GM10248 (cell line): ENCODE measurements around the gene SLC3A2.
"Not testable (repeated sequence)": the region's sequence is repeated elsewhere in the genome, so short reads cannot be mapped to it uniquely, and the experiment has no call there.

Source experiments
- CTCF ChIA-PET: fragments of 300-600 bp; sonication (Branson Sonifier 250); formaldehyde crosslinking; extraction: SDS; loops from one replicate; lab custom pipeline; 2021; ENCODE audit warnings: antibody characterized with exemption; lab: Yijun Ruan, JAX
- POLR2A ChIA-PET: fragments of 350-650 bp; sonication (Branson Sonifier 250); formaldehyde crosslinking; extraction: SDS; loops from one replicate; lab custom pipeline; 2020; ENCODE audit warnings: antibody characterized with exemption; lab: Yijun Ruan, JAX
- DNase-seq: peaks from one replicate; pipeline ENCODE4 v3.0.0; 2012; ENCODE audit errors: extremely low spot score
- CTCF ChIP-seq: IDR thresholded peaks from 2 replicates; pipeline ENCODE4 v1.5.1; 2012; ENCODE audit warnings: mild to moderate bottlenecking, low read depth; ENCODE audit errors: extremely low read depth, missing control alignments, control extremely low read depth

SLC3A2 gene

GRCh38 chr11:62839050-62839945 lies 41.4 kb upstream of the SLC3A2 start, which contains the start of gene WDR74:
TSS of gene WDR74 (minus strand) at chr11:62839590. CDS start at chr11:62839570, 20 bp downstream.
- TF ChIP-seq CTCF = no peak
- POLR2A ChIA-PET = interaction anchor here (0.6 to 3.4 kb wide), 17 partner anchors 7 to 1050 kb away, joined by 3 to 236 read pairs (median 13); partner anchors contain the start of genes C11orf98, CSKMT, GNG3 and HNRNPUL2
- CTCF ChIA-PET = interaction anchor here (0.6 to 2.6 kb wide), 3 partner anchors 14 to 52 kb away, joined by 3 to 17 read pairs (median 3); partner anchors contain the start of gene TMEM179B
- peak; percentile 90 for DNase-seq

DNA sequence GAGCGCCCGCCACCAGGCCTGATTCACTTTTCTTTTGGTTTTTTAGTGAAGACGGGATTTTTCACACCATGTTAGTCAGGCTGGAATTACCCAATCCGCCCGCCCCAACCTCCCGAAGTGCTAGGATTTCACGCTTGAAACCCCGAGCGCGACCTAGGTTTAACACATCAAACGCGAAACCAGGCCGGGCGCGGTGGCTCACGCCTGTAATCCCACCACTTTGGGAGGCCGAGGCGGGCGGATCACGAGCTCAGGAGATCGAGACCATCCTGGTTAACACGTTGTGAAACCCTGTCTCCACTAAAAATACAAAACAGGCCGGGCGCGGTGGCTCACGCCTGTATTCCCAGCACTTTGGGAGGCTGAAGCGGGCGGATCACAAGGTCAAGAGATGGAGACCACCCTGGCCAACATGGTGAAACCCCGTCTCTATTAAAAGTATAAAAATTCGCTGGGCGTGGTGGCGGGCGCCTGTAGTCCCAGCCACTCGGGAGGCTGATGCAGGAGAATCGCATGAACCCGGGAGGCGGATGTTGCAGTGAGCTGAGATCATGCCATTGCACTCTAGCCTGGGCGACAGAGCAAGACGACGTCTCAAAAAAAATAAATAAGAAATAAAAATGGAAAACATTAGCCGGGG lies 39.9 kb upstream of the SLC3A2 start:
- ChIA-PET POLR2A (interaction anchor here (0.6 to 3.4 kb wide), 52 partner anchors 9 to 1094 kb away, joined by 3 to 236 read pairs (median 6); partner anchors contain the start of genes B3GAT3, C11orf98, CSKMT and EEF1G), CTCF (interaction anchor here (1.0 to 2.6 kb wide), 4 partner anchors 13 to 175 kb away, joined by 3 to 17 read pairs (median 5); partner anchors contain the start of genes CSKMT and TMEM179B)
- not testable (repeated sequence) for DNase-seq

DNA sequence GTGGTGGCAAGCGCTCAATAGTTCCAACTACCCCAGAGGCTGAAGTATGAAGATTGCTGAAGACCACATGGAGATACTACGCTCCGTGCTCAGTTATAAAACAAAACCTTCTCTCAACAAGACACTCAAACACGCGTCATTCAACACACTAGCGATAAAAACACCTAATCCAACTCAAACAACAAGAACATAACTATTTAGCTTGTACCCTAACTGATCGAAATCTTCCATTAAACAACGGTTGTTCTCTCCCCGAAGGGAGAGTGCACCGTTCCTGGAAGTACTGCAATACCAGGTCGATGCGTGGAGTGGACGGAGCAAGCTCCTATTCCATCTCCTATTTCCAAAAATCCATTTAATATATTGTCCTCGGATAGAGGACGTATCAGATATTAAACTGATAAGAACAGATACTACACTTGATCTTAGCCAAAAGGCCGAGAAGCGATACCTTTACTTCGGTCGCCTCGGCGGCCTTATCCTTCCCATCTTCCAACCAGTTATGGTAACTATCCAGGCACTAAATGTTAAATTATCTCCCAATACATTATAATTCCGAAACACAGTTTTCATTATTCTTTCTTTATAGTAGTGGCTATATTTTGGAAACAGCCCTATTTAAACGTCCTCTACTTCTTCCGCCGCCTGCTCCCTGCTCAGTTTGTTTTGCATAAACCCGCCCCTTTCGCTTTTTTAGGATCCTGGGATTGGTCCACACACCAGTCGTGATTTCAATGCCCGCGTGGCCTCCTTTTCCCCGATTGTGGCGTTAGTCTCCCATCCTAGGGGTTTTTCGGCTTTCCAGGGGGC lies 39.1 kb upstream of the SLC3A2 start:
- ChIA-PET POLR2A (interaction anchor here (0.6 to 3.4 kb wide), 49 partner anchors 9 to 1093 kb away, joined by 3 to 236 read pairs (median 6); partner anchors contain the start of genes B3GAT3, C11orf98, CSKMT and EEF1G), CTCF (interaction anchor here (1.0 to 2.6 kb wide), 3 partner anchors 13 to 176 kb away, joined by 3 to 17 read pairs (median 7); partner anchors contain the start of genes CSKMT and TMEM179B)
- peak; percentile 92 for DNase-seq
- TF ChIP-seq CTCF = no peak

DNA sequence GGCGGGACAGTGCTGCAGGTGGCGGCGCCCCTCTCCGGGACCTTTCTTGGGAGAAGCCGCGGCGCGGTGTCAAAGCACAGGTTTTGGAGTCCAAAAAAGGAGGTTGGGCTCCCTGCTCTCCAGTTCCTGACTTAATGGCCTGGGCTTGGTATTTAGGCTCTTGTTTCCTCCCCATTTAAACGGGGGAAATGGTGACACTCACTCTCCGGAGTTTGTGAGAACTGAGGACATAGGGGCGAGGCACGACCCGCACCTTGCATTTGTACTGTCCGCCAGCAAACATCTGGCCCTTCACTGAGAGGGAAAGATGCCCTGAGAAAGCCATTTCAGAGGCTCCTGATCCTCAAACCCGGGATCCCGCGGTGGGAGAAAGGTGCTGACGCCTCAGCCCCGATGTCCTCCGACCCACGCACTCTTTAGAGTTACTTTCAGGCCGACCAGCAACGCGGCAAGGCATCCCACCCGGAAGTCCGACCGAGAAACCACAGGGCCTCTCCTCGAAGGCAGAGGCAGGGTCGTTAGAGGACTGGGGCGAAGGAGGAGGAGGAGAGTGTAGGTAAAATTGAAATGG lies 38.4 kb upstream of the SLC3A2 start:
- no peak for TF ChIP-seq CTCF
- ChIA-PET POLR2A (interaction anchor here (1.0 to 3.4 kb wide), 12 partner anchors 12 to 170 kb away, joined by 3 to 236 read pairs (median 6); partner anchors contain the start of genes LBHD1, NXF1, POLR2G and UQCC3), CTCF (interaction anchor here (5.1 kb wide), 1 partner anchor 13 kb away, joined by 16 read pairs; no protein-coding TSS in a partner anchor)
- peak; percentile 36 for DNase-seq

- ChIA-PET POLR2A (interaction anchor here (1.0 kb wide), 2 partner anchors 11 to 12 kb away, joined by 3 to 5 read pairs; no protein-coding TSS in a partner anchor), CTCF (interaction anchor here (5.1 kb wide), 1 partner anchor 12 kb away, joined by 16 read pairs; no protein-coding TSS in a partner anchor)
- not testable (repeated sequence) for DNase-seq
Observed at GRCh38 chr11:62842891-62843290, 37.8 kb upstream of the SLC3A2 start.

- ChIA-PET POLR2A (interaction anchor here (1.0 to 3.3 kb wide), 2 partner anchors 12 kb away, joined by 5 to 24 read pairs; no protein-coding TSS in a partner anchor), CTCF (interaction anchor here (2.1 to 5.1 kb wide), 2 partner anchors 11 to 20 kb away, joined by 5 to 16 read pairs; no protein-coding TSS in a partner anchor)
- no peak for TF ChIP-seq CTCF
- no peak for DNase-seq
Observed at GRCh38 chr11:62843466-62843865, 37.2 kb upstream of the SLC3A2 start.
